GM12801 (cell line): ENCODE results near the gene SNORC.

ENCODE experiments used
- TF ChIP-seq, protein P1 (sequence below): IDR thresholded peaks from one replicate; pipeline ENCODE4 v1.5.1; 2011; ENCODE audit warnings: control low read depth; ENCODE audit not compliant: insufficient read length; ENCODE audit errors: extremely low read depth

SNORC gene

DNA sequence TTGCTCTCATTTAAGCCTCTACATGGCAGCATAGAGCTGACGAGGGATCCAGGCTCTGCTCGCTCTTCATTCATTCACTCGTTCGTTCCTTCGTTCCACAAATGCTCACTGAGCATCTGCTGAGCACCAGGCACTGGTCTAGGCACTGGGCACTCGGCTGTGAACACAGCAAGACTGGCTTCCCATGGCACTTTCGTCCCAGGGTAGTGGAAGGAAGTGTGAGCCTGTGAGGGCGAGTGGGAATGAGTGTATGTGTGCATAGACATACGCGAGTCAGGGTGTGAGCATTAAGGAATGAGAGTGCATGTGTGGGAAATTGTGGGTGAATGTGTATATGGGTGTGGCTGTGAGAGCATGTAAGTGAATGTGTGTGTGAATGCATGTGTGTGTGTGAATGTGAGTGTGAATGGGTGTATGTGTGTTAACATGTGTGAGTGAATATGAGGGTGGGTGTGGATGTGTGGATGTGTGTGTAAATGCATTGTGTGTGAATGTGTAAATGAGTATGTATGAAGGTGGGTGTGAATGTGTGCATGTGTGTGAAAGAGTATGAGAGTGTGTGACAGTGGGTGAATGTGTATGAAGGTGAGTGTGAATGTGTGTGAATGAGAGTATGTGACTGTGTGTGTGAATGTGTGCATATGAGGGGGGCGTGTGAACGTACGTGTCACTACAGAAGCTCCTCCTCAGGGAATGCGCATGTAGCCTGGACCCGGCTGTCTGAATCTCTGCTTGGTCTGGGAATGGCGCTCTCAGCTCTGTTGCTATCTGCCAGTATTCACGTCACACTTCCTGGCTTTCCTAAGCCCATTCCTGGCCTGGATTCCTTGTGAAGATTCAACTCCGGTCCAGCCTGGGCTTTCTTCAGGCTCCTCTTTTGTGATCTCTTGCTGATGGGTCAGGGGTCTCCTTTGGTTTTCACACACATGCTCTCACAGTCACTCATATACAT, 28.8 kb downstream of the SNORC start:
- TF ChIP-seq, protein P1, sequence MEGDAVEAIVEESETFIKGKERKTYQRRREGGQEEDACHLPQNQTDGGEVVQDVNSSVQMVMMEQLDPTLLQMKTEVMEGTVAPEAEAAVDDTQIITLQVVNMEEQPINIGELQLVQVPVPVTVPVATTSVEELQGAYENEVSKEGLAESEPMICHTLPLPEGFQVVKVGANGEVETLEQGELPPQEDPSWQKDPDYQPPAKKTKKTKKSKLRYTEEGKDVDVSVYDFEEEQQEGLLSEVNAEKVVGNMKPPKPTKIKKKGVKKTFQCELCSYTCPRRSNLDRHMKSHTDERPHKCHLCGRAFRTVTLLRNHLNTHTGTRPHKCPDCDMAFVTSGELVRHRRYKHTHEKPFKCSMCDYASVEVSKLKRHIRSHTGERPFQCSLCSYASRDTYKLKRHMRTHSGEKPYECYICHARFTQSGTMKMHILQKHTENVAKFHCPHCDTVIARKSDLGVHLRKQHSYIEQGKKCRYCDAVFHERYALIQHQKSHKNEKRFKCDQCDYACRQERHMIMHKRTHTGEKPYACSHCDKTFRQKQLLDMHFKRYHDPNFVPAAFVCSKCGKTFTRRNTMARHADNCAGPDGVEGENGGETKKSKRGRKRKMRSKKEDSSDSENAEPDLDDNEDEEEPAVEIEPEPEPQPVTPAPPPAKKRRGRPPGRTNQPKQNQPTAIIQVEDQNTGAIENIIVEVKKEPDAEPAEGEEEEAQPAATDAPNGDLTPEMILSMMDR: no peak

DNA sequence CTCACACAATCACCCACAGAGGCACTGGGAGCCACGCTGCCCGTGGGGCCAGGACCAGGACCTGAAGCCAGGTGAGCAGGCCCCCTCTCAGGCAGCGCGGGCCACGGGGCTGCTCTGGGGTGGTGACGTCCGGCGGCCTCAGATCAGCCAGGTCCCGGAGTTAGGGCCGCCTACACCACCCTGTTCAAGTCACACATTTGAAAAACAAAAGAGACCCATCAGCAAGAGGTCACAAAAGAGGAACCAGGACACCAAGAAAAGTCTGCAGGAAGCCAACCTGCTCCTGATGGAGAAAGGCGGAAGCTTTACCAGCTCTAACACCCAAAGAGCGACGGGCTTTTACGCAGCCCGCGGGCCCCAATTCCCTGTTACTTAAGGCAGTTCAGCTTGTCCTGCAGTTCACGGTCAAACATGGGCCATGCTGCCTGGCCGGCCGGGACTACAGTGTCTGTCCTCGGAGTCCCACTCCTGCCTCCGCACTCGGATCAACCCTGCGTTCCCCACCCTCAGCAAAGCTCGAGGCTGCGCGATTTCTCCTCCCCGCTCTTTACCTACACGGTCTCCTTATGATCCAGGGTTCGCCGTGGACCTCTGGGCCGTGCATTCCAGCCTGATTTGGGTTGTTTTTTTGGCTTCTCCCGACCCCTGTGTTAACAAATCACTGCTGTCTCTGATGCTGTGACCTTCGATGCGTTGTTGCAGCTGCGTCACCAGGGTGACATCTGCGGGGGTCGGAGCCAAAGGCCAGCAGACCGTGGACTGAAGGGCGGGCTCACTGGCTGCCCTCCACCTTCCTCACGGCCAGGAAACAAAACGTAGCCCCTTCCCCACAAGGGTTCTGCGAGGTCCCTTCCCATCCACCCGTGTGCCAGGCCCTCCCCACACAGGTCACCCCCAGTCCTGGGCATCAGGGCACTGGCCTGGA, 31.0 kb downstream of the SNORC start:
- TF ChIP-seq, protein P1: no peak

DNA sequence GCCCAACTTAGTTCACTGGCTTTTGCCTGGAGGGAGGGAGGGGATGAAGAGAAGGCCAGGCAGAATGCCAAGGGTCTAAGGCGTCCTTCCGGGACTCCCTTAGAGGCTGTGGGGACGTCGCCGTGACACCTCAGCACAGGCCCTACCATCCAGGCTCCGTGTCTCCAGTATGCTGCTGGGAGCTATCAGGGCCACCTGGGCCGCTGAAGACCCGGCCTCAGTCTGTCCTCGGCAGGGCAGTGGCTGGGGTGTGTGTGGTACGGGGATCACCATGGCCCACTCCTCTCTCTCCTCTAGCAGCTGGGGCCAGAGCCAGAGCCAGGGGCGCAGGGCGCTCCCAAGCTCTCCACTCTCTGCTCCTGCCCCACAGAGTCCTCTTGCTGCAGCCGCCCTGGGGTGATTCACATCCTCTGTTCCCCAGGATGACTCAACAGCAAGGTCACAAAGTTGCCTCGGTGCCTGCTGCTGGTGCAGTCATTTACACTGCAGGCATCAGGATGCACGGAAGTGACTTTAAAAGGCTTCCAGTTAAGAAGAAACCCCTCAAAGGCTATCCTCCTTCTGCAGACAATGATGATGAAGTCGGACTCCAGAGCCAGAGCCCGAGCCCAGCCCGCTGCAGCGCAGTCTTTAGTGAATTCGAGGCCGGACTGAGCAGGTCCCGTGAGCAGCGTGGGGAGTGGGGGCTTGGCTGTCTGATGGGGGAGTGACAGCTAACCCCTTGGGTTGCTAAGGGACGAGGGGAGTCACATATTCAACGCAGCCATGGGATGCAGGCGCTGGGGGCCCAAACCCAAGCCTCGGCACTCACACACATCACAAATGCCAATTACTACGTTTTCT, 31.9 kb downstream of the SNORC start:
- TF ChIP-seq, protein P1: no peak

DNA sequence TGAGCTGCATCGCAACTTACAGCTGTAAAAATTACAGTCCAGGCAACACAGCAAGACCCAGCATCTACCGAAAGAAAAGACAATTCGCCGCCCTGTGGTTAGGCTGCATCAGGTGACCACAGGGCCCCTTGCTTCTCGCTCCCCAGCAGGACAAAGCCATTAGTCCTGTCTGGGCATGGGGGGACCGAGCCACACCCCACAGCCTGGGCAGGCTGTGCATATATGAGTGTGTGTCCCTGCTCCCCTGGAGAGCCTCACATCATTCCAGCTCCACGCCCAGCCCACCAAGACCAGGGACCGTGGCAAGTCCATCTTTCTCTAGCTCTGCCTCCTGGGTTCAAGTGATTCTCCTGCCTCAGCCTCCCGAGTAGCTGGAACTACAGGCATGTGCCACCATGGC, 33.9 kb downstream of the SNORC start:
- TF ChIP-seq, protein P1: no peak

DNA sequence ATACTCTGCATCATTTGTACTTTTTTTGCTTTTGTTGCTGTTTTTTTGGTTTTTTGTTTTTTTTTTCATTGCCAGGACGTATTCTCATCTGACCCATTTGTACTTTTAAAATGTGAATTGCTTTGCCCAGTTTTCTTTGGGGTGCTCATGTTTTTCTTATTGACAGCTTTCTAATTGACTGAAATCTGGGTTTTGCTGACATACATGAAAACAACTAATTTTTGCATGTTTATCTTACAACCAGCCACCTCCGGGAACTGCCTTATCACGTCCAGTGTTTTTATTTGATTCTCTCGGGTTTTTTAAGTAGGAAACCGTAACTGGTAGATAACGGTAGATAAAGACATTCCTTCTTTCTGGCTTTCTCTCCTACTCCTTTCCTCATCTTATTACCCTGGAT, 38.6 kb downstream of the SNORC start:
- TF ChIP-seq, protein P1: no peak

DNA sequence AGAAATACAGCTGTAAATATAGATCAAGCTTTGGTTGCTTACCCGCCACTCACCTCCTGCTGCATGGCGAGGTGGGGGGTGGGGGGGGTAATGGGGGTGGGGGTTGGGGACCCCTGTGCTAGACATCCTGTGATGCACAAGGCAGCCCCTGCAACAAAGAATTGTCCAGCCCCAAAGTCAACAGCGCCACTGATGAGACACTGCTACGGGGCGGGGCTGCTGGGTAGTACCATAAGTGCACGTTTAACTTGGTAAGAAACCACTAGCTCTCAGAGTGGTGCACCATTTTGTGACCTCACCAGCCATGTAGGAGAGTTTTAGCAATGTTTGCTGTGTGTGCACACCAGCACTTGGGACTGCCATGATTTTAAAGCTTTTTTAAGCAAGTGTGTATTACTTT, 40.3 kb downstream of the SNORC start:
- TF ChIP-seq, protein P1: no peak
